ENCODE measurements around the gene TMEM131.

DNA sequence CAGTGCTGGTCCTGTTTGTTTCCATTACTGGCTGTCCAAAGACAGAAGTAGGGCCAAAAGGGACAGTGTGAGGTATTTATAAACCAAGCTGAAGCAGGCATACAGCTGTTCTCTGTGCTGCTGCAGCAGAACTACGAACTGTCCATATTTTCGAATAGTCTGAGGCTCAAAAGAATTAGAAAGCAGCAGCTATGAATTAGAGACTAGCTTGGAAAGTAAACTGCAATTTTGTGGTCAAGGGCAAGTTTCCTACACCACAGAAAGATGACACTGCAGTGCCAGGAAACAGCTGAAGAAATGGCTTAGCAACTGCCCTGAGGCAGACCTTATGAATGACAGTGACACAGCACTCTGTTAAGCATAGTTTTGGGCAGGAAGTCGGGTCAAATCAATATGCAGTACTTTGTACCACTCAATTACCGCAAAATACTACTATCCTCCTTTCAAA lies 125.3 kb downstream of the TMEM131 start:
- TF ChIP-seq, protein P1, sequence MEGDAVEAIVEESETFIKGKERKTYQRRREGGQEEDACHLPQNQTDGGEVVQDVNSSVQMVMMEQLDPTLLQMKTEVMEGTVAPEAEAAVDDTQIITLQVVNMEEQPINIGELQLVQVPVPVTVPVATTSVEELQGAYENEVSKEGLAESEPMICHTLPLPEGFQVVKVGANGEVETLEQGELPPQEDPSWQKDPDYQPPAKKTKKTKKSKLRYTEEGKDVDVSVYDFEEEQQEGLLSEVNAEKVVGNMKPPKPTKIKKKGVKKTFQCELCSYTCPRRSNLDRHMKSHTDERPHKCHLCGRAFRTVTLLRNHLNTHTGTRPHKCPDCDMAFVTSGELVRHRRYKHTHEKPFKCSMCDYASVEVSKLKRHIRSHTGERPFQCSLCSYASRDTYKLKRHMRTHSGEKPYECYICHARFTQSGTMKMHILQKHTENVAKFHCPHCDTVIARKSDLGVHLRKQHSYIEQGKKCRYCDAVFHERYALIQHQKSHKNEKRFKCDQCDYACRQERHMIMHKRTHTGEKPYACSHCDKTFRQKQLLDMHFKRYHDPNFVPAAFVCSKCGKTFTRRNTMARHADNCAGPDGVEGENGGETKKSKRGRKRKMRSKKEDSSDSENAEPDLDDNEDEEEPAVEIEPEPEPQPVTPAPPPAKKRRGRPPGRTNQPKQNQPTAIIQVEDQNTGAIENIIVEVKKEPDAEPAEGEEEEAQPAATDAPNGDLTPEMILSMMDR (IDR thresholded peaks at IDR 0.05; ENCODE audit: control extremely low read depth in 1 of 3, insufficient read depth in 1 of 3, low read depth in 1 of 3, low read length in 3 of 3), result no peak
- TF ChIP-seq JUND (IDR thresholded peaks at IDR 0.05; ENCODE audit: low read length) (no peak), EGR1 (IDR thresholded peaks at IDR 0.05; ENCODE audit: borderline replicate concordance, low read depth, low read length) (no peak), SUZ12 (IDR thresholded peaks at IDR 0.05; ENCODE audit: low read length) (no peak), ZNF274 (IDR thresholded peaks at IDR 0.05; ENCODE audit: borderline replicate concordance, extremely low read depth, low read length) (no peak), POLR2AphosphoS5 (IDR thresholded peaks at IDR 0.05; ENCODE audit: low read depth, low read length) (no peak), GABPA (IDR thresholded peaks at IDR 0.05; ENCODE audit: borderline replicate concordance, insufficient read depth, low read length) (no peak)

Data from H1 (cell line).